ENCODE measurements around the gene NLRC5. TPM values are rescaled to one million over a fixed set of nuclear protein-coding genes. Genes with fewer than 3 reads are reported as not detected.
A peak's percentile ranks its signal among the peaks of the same experiment; 100 is the strongest.

NLRC5 gene
- total and polyA plus RNA-seq, 9 of the 15 experiments (the other 6 are each of a cell fraction or from before 2014, with no cell fraction given): 0.59 to 0.71 TPM; not detected in 7

GRCh38 chr16:56964243-56965148, 24.9 kb upstream of the NLRC5 start (continued):
- TF ChIP-seq, protein P1, sequence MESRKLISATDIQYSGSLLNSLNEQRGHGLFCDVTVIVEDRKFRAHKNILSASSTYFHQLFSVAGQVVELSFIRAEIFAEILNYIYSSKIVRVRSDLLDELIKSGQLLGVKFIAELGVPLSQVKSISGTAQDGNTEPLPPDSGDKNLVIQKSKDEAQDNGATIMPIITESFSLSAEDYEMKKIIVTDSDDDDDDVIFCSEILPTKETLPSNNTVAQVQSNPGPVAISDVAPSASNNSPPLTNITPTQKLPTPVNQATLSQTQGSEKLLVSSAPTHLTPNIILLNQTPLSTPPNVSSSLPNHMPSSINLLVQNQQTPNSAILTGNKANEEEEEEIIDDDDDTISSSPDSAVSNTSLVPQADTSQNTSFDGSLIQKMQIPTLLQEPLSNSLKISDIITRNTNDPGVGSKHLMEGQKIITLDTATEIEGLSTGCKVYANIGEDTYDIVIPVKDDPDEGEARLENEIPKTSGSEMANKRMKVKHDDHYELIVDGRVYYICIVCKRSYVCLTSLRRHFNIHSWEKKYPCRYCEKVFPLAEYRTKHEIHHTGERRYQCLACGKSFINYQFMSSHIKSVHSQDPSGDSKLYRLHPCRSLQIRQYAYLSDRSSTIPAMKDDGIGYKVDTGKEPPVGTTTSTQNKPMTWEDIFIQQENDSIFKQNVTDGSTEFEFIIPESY (CRISPR knock-in tag; IDR thresholded peaks at IDR 0.05): peak; percentile 77
- TF ChIP-seq RNF2 (IDR thresholded peaks at IDR 0.05) (peak; percentile 23; the same call in 1 of the 2 replicates), EGR1 (conservative IDR thresholded peaks at IDR 0.05) (no peak), PHB2 (IDR thresholded peaks at IDR 0.05; ENCODE audit: low read depth) (no peak), ASH1L (IDR thresholded peaks at IDR 0.05; ENCODE audit: borderline replicate concordance, low read depth, partially characterized antibody) (no peak), SNRNP70 (optimal IDR thresholded peaks at IDR 0.05; ENCODE audit: low read depth, low read length) (no peak), MTF1 (CRISPR knock-in tag; IDR thresholded peaks at IDR 0.05; ENCODE audit: borderline replicate concordance) (no peak), PHF21A (IDR thresholded peaks at IDR 0.05; ENCODE audit: borderline replicate concordance, low read depth) (no peak), SMARCE1 (IDR thresholded peaks at IDR 0.05) (no peak), ZBTB8A (IDR thresholded peaks at IDR 0.05; ENCODE audit: partially characterized antibody) (no peak), ZNF140 (CRISPR knock-in tag; IDR thresholded peaks at IDR 0.05) (no peak), ZNF354B (CRISPR knock-in tag; IDR thresholded peaks at IDR 0.05) (no peak), ESRRA (IDR thresholded peaks at IDR 0.05; ENCODE audit: borderline replicate concordance, low read depth) (peak; percentile 100), PYGO2 (tag; IDR thresholded peaks at IDR 0.05) (no peak), RUNX1 (IDR thresholded peaks at IDR 0.05; ENCODE audit: low read depth) (no peak), HNRNPK (IDR thresholded peaks at IDR 0.05; ENCODE audit: low read depth, low read length, poor library complexity, severe bottlenecking) (no peak), NR2C2 (CRISPR knock-in tag; IDR thresholded peaks at IDR 0.05) (no peak), NR2C2 (tag; IDR thresholded peaks at IDR 0.05) (peak; percentile 72), PRMT5 (CRISPR knock-in tag; IDR thresholded peaks at IDR 0.05) (no peak), ZNF146 (CRISPR knock-in tag; IDR thresholded peaks at IDR 0.05; ENCODE audit: unreplicated experiment) (no peak), MCM7 (IDR thresholded peaks at IDR 0.05) (no peak)
- TF ChIP-seq, protein P2, sequence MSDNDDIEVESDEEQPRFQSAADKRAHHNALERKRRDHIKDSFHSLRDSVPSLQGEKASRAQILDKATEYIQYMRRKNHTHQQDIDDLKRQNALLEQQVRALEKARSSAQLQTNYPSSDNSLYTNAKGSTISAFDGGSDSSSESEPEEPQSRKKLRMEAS (CRISPR knock-in tag; IDR thresholded peaks at IDR 0.05): no peak
- TF ChIP-seq, protein P3, sequence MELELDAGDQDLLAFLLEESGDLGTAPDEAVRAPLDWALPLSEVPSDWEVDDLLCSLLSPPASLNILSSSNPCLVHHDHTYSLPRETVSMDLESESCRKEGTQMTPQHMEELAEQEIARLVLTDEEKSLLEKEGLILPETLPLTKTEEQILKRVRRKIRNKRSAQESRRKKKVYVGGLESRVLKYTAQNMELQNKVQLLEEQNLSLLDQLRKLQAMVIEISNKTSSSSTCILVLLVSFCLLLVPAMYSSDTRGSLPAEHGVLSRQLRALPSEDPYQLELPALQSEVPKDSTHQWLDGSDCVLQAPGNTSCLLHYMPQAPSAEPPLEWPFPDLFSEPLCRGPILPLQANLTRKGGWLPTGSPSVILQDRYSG (tag; conservative IDR thresholded peaks at IDR 0.05; ENCODE audit: low read depth): no peak
- TF ChIP-seq, protein P4, sequence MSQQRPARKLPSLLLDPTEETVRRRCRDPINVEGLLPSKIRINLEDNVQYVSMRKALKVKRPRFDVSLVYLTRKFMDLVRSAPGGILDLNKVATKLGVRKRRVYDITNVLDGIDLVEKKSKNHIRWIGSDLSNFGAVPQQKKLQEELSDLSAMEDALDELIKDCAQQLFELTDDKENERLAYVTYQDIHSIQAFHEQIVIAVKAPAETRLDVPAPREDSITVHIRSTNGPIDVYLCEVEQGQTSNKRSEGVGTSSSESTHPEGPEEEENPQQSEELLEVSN (IDR thresholded peaks at IDR 0.05; ENCODE audit: borderline replicate concordance in 1 of 2, extremely low read depth in 1 of 2, insufficient read depth in 1 of 2, insufficient read length in 1 of 2, low read depth in 1 of 2, low read length in 1 of 2, poor library complexity in 1 of 2, severe bottlenecking in 1 of 2): no peak
